ENCODE data around the gene PEX14. TPM values are rescaled to one million over a fixed set of nuclear protein-coding genes. Genes with fewer than 3 reads are reported as not detected.

Gene PEX14
- total and polyA plus RNA-seq, 2 donors (not counting 3 experiments of a cell fraction or from before 2014, with no cell fraction given), result 19.5 to 26.5 TPM

DNA sequence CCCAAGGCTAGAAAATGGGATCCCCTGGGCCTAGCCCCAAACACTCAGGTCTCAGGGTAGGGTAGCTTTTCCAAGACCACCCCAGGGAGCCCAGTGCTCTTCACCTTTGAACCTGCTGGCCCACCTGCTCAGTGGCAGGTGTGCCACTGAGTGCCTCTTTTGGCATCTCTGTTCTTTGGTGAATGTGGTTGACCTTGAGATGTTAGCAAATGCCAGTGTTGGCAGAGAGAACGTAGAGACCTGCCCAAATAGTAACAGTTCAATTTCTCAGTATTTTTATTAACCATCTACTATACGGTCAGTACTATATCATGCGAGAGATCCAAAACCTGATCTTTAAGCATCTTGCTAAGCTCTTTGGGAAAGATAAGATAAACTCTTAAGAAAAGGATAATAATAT, 128.2 kb downstream of the PEX14 start:
- H3K9ac ChIP-seq (replicated peaks; ENCODE audit: extremely low read depth, insufficient read depth, low read length), result no peak overlapping the region
- DNase-seq (ENCODE audit: low read depth, low spot score) (no peak), FAIRE-seq (no peak)
- intact Hi-C loops (cut with micrococcal nuclease) (no loop called here), dilution Hi-C loops (cut with MboI; ENCODE audit: extremely low pct_ligation_motif_present, low sequenced_read_pairs) (no loop called here)
- no peaks in the 10 kb centered on the region for H3K9me3 ChIP-seq (replicated peaks; ENCODE audit: control insufficient read depth, insufficient read depth, low read length)
- H3K36me3 ChIP-seq (ENCODE audit: control insufficient read depth in 2 of 2, extremely low read depth in 1 of 2, insufficient read depth in 2 of 2, low read length in 2 of 2), result no peaks in the 10 kb centered on the region
- H3K9me1 ChIP-seq (replicated peaks; ENCODE audit: control insufficient read depth, extremely low read depth, insufficient read depth, low read length), result no peaks in the 10 kb centered on the region
- H2AFZ ChIP-seq (ENCODE audit: low read depth, low read length), result no peak overlapping the region
- H3K4me3 ChIP-seq (replicated peaks in 1 of 3; ENCODE audit: insufficient read depth in 1 of 3, low read depth in 1 of 3, low read length in 3 of 3), result no peak overlapping the region
- ChIA-PET CTCF (interaction anchor here (0.8 kb wide), 1 partner anchor 95 kb away, joined by 3 read pairs; no protein-coding TSS in a partner anchor), POLR2A (no interaction called here)
- H3K4me1 ChIP-seq (ENCODE audit: control insufficient read depth, extremely low read depth, insufficient read depth, low read length), result no peaks in the 10 kb centered on the region
- H3K4me2 ChIP-seq (ENCODE audit: insufficient read depth, low read length), result no peak overlapping the region
- no TSS peak for BruUV-seq (replicated peaks)
- H3K27me3 ChIP-seq (ENCODE audit: control insufficient read depth in 2 of 2, insufficient read depth in 2 of 2, low read length in 2 of 2), result no peaks in the 10 kb centered on the region
- H4K20me1 ChIP-seq (replicated peaks; ENCODE audit: control insufficient read depth, extremely low read depth, insufficient read depth, low read length), result no peaks in the 10 kb centered on the region
- no peak overlapping the region for H3K27ac ChIP-seq (ENCODE audit: insufficient read depth, low read depth, low read length)
- H3K79me2 ChIP-seq (ENCODE audit: control insufficient read depth, insufficient read depth, low read length), result no peaks in the 10 kb centered on the region
- TF ChIP-seq, protein P1, sequence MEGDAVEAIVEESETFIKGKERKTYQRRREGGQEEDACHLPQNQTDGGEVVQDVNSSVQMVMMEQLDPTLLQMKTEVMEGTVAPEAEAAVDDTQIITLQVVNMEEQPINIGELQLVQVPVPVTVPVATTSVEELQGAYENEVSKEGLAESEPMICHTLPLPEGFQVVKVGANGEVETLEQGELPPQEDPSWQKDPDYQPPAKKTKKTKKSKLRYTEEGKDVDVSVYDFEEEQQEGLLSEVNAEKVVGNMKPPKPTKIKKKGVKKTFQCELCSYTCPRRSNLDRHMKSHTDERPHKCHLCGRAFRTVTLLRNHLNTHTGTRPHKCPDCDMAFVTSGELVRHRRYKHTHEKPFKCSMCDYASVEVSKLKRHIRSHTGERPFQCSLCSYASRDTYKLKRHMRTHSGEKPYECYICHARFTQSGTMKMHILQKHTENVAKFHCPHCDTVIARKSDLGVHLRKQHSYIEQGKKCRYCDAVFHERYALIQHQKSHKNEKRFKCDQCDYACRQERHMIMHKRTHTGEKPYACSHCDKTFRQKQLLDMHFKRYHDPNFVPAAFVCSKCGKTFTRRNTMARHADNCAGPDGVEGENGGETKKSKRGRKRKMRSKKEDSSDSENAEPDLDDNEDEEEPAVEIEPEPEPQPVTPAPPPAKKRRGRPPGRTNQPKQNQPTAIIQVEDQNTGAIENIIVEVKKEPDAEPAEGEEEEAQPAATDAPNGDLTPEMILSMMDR (IDR thresholded peaks at IDR 0.05; ENCODE audit: extremely low read depth in 1 of 2, insufficient read depth in 1 of 2, low read depth in 1 of 2, low read length in 2 of 2), result no peak
- TF ChIP-seq, protein P2, sequence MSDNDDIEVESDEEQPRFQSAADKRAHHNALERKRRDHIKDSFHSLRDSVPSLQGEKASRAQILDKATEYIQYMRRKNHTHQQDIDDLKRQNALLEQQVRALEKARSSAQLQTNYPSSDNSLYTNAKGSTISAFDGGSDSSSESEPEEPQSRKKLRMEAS (IDR thresholded peaks at IDR 0.05; ENCODE audit: insufficient read depth, insufficient read length), result no peak
- TF ChIP-seq EZH2 (IDR thresholded peaks at IDR 0.05; ENCODE audit: borderline replicate concordance, low read depth, low read length, severe bottlenecking), result no peak
- no peak for TF ChIP-seq POLR2A (IDR thresholded peaks at IDR 0.05; ENCODE audit: low read depth, low read length)
- no peak for TF ChIP-seq MYC (IDR thresholded peaks at IDR 0.05; ENCODE audit: low read depth, low read length)

DNA sequence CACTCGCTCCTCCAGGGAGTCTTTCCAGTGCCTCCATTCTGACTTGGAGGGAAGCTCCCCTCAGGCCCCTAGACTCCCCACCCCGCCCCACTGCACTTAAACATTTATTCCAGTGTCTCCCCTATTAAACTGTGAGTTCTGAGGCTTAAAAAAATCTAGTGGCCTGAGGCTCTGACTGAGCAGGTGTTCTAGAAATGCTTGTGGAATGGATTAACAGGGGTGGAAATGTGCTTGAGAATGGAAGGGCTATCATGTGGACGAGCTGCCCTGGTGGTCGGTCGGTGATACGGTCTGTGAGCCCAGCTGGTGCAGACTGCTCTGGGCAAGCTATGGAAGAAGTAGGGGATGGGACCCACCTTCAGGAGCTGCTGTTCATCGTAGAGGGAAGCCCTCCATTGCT, 130.2 kb downstream of the PEX14 start:
- POLR2A ChIA-PET, result no interaction called here
- no TSS peak for BruUV-seq (replicated peaks)

More for the DNA sequence above, 130.2 kb downstream of the PEX14 start:
- Histone ChIP-seq H3K27ac (ENCODE audit: insufficient read depth, low read depth, low read length) (no peak overlapping the region), H3K27me3 (ENCODE audit: control insufficient read depth in 2 of 2, insufficient read depth in 2 of 2, low read length in 2 of 2) (no peaks in the 10 kb centered on the region), H3K4me2 (ENCODE audit: insufficient read depth, low read length) (no peak overlapping the region), H3K36me3 (ENCODE audit: control insufficient read depth in 2 of 2, extremely low read depth in 1 of 2, insufficient read depth in 2 of 2, low read length in 2 of 2) (no peaks in the 10 kb centered on the region), H3K9ac (replicated peaks; ENCODE audit: extremely low read depth, insufficient read depth, low read length) (no peak overlapping the region), H3K4me1 (ENCODE audit: control insufficient read depth, extremely low read depth, insufficient read depth, low read length) (no peaks in the 10 kb centered on the region), H3K9me1 (replicated peaks; ENCODE audit: control insufficient read depth, extremely low read depth, insufficient read depth, low read length) (no peaks in the 10 kb centered on the region), H4K20me1 (replicated peaks; ENCODE audit: control insufficient read depth, extremely low read depth, insufficient read depth, low read length) (no peaks in the 10 kb centered on the region), H3K4me3 (replicated peaks in 1 of 3; ENCODE audit: insufficient read depth in 1 of 3, low read depth in 1 of 3, low read length in 3 of 3) (no peak overlapping the region), H3K79me2 (ENCODE audit: control insufficient read depth, insufficient read depth, low read length) (no peaks in the 10 kb centered on the region), H3K9me3 (replicated peaks; ENCODE audit: control insufficient read depth, insufficient read depth, low read length) (no peaks in the 10 kb centered on the region), H2AFZ (ENCODE audit: low read depth, low read length) (no peak overlapping the region)
- intact Hi-C loops (cut with micrococcal nuclease), result no loop called here
- CTCF ChIA-PET, result no interaction called here
- dilution Hi-C loops (cut with MboI; ENCODE audit: extremely low pct_ligation_motif_present, low sequenced_read_pairs), result no loop called here
- TF ChIP-seq EZH2 (IDR thresholded peaks at IDR 0.05; ENCODE audit: borderline replicate concordance, low read depth, low read length, severe bottlenecking) (no peak), JUN (IDR thresholded peaks at IDR 0.05; ENCODE audit: borderline replicate concordance, insufficient read depth, insufficient read length, low read depth) (no peak), GATA2 (IDR thresholded peaks at IDR 0.05; ENCODE audit: insufficient read depth, insufficient read length, low read depth, low read length) (no peak), MYC (IDR thresholded peaks at IDR 0.05; ENCODE audit: low read depth, low read length) (no peak), POLR2A (IDR thresholded peaks at IDR 0.05; ENCODE audit: low read depth, low read length) (no peak)
- TF ChIP-seq, protein P1 (IDR thresholded peaks at IDR 0.05; ENCODE audit: extremely low read depth in 1 of 2, insufficient read depth in 1 of 2, low read depth in 1 of 2, low read length in 2 of 2), result no peak
- TF ChIP-seq, protein P2 (IDR thresholded peaks at IDR 0.05; ENCODE audit: insufficient read depth, insufficient read length), result no peak
- FAIRE-seq, result no peak
- DNase-seq (ENCODE audit: low read depth, low spot score), result no peak

Measured in endothelial cell of umbilical vein (primary cell).